GM03348 (cell line): ENCODE measurements around the gene AP5Z1.
"Not testable (repeated sequence)": the region's sequence is repeated elsewhere in the genome, so short reads cannot be mapped to it uniquely, and the experiment has no call there.

ENCODE experiments used
- DNase-seq: peaks from one replicate; pipeline ENCODE4 v3.0.0; 2012; ENCODE audit warnings: low spot score

The AP5Z1 gene

DNA sequence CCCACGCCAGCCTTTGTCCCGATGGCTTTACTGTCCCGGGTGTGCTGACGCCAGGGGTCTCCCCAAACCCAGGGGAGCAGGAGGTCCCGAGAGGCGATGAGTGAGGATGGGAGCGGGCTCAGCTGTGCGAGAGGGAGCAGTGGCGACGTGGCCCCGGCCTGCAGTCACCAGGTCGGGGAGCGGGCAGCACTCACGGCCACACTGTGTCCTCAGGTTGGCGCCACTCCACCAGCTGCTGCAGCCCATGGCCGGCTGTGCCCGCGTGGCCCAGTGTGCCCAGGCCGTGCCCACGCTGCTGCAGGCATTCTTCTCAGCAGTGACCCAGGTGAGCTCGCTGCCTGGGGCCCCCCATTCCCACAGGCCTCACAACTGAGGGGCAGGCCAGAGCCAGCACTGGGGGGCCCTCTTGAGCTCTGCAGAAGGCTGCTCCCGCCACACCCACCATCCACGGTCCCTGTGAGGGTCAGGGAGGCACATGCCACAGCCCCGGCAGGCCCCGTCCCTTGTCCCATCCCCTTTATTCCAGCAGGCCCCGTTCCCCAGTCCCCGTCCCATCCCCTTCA is 13.3 kb downstream of the AP5Z1 start:
- DNase-seq: no peak

DNA sequence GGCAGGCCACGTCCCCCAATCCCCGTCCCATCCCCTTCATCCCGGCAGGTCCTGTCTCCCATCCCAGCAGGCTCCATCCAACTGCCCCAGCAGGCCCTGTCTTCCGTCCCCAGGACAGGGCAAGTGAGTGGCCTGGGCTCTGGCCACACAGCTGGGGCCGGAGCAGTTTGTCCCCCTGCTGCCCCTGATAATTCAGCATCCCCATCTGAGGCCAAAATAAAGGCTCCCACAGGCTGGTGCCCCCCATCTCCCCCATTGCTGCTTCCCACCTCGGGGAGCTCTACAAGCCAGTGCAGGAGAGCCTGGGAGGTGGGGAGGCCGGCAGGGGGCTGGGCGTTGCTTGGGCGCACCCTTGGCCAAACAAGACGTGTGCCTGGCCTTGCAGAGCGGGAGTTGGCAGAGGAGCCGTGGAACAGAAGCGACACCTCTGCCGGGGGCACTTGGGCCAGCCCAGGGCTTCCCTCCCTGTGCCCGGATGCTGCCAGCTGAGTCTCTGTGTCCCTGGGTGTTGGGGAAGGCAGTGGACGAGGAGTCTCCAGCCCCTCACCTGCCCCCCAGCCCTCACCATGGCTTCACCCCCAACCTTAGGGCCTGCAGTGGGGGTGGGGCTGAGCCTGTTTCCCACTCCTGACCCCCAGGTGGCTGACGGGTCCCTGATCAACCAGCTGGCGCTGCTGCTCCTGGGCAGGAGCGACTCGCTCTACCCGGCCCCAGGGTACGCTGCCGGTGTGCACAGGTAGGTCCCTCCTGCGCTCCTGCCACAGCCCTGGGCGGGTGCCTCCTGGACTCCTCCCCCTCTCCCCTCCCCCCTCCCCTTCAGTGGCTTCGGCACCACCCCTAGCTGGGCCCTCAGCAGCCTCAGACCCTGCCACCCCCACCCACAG is 14.0 kb downstream of the AP5Z1 start:
- no peak for DNase-seq

DNA sequence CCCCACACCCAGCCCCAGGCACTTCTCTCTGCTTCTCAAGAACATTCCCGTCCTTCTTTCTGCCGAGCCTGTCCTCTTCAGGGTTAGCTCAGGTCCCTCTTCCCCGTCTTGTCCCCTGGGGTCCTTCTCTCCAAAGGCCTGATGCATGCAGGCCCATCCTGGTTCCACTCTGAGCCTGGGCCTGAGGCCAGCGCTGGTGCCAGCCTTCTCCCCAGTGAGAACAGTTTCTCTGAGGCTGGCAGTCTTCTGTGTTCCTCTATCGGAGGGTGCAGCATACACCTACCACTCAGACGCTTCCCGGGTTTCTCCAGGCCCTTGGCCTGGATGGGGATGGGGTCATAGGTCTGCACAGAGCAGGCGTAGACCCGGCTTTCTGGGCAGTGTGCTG is 14.6 kb downstream of the AP5Z1 start:
- DNase-seq: no peak

DNA sequence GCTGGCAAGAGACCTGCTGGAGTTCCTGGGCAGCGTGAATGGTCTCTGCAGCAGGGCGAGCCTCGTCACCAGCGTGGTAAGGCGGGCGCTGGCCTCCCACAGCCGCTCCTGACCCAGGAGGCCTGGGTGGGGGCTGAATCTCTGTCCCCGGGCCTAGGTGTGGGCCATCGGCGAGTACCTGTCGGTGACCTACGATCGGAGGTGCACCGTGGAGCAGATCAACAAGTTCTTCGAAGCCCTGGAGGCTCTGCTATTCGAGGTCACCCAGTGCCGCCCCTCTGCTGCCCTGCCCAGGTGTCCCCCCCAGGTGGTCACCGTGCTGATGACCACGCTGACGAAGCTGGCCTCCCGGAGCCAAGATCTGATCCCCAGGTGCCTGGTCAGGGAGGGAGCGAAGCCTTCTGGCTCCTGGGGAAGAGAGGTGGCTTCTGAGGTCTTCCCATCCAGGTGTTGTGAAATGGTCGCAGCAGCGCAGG is 15.1 kb downstream of the AP5Z1 start:
- DNase-seq: no peak

DNA sequence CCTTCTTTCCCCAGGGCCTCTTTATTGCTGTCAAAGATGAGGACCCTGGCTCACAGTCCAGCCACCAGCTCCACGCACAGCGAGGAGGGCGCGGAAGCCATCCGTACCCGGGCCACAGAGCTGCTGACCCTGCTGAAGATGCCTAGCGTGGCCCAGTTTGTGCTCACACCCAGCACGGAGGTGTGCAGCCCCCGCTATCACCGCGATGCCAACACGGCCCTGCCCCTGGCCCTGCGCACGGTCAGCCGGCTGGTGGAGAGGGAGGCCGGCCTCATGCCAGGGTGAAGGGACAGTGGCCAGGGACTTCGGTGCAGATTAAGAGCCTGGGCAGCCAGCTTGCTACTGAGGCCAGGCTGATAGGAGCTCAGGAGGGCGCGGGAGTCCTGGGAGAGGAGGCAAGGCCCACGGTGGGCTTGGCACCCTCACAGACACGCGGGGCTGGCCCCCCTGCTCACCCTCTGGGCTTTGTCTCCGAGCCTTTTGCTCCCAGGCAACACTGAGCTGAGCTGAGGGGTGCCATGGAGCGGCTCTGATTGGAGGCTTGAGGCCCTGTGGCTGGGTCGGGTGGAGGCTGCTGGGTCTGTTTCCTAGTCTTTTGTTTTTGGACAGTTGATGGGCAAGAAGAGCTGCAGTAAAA is 15.8 kb downstream of the AP5Z1 start:
- no peak for DNase-seq

DNA sequence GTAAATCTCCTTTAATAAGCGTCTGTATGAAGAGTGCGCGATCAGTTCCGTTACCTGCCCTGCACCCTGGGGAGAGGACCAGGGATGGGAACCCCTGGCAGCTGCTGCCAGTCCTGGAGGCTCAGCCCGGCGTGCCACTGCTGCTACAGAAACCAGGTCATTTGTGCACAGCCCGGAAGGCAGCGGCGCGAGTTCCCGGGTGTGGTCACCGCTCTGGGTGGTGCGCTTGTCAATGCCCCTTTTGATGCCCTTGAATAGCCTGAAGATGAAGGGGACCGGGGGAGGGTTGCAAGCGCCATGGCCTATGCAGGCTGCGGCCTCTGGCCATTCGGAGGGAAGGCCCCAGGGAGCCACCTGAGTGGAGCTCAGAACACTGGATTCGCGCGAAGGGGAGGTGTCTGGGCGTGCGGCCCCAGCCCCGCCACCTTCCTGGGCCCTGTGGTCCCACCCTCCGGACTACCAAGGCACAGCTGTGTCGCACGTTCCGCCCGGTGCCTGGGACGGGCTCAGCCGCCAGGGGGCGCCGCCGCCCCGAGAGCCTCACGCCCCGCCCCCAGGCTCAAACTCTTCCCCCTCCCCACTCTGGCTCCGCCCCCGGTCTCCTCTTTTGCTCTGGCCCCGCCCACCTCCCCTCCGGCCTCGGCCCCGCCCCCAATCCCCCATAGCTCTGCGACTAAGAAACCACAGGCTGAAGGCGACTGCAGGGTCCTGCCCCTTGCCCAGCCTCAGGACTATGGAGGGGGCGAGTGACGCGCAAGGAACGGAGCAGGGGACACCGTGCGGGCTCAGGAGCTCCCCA is 16.5 kb downstream of the AP5Z1 start:
- DNase-seq: peak; percentile 85

DNA sequence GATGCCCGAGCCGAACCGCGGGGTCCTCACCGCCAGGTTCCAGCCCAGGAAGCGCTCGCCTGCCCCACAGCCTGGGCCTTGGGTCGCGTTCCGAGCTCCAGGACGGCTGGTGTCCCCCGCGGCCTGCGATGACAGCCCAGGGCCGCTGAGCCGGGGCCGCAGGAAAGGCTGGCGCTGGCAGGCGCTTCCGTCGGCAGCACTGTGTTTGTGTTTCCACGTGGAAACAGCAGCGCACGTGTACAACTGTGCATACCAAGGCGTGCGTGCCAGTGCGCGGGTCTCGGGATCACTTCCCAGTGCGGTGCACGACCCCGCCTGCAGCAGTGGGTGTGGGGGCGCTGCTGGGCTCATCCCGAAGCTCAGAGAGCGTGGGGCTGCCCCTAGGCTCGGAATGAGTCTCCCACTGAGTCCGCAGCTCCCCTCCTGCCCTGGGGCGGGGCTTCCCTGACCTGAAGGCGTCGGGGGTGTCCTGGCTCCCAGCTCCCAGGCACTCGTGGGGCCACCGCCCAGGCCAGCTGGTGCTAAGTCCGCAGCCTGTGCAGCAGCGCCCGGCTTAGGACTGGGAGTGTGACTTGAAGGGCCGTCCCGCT is 17.2 kb downstream of the AP5Z1 start:
- no peak for DNase-seq

DNA sequence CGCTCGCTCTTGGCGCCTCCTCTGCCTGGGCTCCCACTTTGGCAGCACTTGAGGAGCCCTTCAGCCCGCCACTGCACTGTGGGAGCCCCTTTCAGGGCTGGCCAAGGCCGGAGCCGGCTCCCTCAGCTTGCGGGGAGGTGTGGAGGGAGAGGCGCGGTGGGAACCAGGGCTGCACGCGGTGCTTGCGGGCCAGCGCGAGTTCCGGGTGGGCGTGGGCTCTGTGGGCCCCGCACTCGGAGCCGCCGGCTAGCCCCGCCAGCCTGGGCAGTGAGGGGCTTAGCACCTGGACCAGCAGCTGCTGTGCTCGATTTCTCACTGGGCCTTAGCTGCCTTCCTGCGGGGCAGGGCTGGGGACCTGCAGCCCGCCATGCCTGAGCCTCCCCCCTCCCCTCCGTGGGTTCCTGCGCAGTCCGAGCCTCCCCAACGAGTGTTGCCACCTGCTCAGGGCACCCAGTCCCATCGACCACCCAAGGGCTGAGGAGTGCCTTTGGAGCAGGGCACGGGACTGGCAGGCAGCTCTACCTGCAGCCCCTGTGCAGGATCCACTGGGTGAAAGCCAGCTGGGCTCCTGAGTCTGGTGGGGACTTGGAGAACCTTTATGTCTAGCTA is 18.1 kb downstream of the AP5Z1 start:
- DNase-seq: not testable (repeated sequence)

DNA sequence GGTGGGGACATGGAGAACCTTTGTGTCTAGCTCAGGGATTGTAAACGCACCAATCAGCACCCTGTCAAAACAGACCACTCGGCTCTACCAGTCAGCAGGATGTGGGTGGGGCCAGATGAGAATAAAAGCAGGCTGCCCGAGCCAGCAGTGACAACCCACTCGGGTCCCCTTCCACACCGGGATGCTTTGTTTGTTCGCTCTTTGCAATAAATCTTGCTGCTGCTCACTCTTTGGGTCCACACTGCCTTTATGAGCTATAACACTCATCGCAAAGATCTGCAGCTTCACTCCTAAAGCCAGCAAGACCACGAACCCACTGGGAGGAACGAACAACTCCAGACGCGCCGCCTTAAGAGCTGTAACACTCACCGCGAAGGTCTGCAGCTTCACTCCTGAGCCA is 18.7 kb downstream of the AP5Z1 start:
- not testable (repeated sequence) for DNase-seq

DNA sequence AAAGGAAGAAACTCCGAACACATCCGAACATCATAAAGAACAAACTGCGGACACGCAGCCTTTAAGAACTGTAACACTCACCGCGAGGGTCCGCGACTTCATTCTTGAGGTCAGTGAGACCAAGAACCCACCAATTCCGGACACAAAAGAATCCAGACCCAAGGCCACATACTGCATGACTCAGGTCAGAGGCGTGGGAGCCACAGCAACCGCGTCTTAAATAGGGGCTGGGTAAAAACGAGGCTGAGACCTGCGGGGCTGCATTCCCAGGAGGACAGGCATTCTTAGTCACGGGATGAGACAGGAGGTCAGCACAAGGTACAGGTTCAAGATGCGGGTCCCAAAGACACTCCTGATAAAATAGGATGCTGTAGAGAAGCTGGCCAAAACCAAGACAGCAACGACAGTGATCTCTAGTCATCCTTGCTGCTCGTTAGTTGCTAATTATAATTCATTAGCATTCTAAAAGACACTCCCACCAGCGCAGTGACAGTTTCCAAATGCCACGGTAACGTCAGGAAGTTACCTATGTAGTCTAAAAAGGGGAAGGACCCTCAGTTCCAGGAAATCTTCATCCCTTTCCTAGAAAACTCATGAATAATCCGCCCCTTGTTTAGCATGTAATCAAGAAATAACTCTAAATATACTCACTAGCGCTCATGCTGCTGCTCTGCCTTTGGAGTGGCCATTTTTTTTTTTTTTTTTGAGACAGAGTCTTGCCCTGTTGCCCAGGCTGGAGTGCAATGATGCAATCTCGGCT is 19.3 kb downstream of the AP5Z1 start:
- no peak for DNase-seq

DNA sequence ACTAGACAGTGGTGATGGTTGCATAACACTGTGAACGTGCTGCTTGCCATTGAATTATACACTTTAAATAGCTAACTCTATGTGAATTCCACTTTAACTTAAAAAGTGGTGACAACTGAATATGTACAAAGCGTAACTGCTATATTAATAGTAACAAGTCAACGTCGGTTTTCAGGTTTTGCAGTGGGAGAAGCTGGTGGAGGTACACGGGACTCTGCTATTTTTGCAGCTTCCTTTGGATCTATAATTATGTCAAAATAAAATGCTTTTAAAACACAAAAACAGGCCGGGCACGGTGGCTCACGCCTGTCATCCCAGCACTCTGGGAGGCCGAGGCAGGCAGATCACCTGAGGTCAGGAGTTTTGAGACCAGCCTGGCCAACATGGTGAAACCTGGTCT is 21.0 kb downstream of the AP5Z1 start:
- DNase-seq: no peak

DNA sequence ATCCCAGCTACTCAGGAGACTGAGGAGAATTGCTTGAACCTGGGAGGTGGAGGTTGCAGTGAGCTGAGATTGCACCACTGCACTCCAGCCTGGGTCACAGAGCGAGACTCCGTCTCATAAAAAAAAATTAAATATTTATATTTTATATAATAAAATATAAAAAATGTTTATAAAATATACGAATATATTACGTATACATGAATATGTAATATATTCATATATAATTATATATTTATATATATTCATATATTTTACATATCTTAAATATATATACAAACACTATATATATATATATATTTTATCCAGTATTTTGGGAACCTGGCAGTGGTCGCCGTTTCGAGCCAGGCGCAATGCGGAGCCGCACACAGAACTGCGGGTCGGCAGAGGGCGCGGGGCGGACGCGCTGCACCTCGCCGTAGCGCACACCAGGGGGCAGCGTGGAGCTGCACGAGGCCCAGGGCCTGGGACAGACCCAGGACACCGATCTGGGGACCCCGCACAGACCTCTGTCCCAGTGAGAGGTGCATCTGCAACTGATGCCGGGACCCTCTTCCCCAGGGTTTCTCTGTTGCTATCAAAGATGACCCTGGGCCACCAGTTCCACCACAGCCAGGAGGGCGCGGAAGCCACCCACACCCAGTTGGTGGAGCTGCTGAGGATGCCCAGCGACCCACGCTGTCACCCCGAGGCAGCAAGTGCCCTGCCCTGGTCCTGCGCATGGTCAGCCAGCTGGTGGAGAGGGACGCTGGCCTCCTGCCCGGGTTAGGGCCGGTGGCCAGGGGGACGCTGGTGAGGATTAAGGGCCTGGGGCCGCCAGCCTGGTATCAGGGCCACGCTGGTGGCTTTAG is 22.7 kb downstream of the AP5Z1 start:
- peak; percentile 87 for DNase-seq

DNA sequence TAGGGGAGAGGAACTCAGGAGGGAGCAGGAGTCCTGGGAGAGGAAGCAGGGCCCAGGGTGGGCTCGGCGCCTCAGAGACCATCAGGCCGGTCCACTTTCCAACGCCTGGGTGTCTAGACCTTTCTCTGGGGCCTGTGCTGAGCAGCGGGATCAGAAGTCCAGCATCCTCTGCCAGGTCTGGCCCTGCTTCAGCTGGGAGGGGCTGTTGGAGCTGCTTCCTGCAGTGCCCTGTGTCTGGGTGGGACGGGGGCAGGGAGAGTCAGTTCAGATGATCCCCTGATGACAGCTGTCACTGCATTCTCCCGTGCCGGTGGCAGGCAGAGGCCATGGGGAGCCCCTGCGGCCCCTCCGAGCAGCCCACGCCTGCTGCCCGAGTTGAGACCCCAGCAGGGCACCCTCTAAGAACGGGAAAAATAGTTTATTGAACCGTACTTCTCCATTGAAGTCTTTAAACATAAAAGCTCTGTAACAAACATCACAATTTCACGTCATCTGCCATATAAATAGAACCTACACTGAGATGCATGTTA is 23.3 kb downstream of the AP5Z1 start:
- DNase-seq: no peak

DNA sequence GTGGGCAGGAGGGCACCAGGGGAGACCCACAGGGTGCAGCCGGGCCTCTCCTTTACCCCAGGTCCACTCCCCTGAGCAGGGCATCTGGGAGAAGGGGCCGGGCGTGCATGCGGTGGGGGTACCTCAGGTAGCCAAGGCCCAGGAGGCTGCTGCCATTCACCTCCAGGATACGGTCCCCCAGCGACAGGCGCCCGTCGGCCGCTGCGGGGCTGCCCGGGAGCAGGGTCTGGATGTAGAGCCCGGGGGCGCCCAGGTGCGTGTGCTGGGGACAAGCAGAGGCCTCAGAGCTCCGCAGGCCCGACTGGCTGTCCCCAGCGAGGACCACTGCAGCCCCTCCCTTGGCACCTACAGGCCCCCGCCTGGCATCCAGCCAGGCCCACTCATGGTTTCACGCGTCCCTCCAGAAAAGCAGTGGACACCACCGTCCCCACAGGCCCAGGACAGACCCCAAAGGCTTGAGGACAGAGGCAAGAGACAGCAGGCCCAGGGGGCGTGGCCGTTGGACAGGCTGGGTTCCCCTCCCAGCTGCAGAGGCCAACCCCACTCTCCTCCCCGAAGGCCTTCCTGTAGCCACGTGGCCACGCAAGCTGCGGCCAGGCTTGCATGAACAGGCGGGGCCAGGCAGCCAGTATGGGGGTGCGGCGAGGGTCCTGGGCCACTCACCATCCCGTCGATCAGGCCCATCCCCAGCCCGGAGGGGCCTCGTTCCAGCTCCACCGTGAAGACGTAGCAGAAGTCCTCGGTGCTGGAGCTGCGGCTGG is 24.3 kb downstream of the AP5Z1 start:
- DNase-seq: peak; percentile 51

DNA sequence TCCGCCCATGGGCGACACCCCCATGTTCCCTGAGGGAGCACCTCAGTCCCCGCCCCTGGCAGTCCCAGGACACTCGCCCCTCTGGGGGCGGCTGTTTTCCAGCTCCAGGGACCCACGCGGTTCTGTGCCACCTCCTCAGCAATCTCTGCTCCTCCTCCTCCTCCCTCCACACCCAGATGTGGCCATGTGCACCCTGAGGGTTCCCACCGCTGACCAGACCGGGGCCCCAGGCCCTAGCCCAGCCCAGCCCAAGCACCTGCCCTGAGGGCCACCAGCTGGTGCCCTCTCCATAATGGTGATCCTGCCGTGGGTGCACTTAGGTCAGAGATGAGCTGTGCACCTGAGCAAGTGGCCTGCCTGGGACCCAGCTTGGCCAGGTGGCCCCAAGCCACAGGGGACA is 25.1 kb downstream of the AP5Z1 start:
- DNase-seq: no peak

DNA sequence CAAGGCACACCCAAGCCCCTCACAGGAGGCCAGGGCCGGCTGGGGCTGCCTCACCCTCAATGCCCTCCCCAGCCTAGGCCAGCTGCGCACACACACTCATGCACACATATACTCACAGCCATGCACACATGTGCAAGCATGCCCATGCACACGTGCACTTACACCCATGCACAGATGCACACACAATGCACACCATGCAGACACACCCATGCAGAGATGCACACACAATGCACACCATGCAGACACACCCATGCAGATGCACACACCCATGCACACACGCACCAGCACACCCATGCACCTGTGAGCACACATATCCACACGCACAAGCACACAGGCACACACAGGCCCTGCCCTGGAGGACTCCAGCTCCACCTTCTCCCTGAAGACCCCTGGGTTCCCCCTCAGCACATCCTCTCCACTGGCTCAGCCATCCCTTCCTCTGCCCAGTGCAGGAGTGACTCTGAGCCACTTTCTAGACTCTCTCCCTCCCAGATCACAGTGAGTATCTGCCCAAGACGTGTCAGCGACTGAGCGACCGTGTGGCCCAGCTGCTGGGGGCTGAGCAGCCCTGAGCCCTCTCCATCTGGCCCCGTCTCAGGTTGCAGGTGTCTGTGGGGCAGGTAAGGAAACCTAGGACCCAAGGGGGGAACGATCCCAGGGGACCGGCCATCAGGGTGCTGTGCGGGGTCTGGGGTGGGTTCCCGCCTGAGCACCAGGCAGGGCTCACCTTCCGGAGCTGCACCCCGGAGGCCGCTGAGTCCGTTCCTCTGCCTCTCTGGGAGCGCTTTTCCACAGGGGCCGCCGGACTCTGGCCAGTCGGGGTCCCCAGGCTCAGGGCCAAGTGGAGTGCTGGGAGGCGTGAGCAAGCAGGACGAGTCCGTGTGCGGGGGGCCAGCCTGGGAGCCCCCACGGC is 25.8 kb downstream of the AP5Z1 start:
- no peak for DNase-seq

DNA sequence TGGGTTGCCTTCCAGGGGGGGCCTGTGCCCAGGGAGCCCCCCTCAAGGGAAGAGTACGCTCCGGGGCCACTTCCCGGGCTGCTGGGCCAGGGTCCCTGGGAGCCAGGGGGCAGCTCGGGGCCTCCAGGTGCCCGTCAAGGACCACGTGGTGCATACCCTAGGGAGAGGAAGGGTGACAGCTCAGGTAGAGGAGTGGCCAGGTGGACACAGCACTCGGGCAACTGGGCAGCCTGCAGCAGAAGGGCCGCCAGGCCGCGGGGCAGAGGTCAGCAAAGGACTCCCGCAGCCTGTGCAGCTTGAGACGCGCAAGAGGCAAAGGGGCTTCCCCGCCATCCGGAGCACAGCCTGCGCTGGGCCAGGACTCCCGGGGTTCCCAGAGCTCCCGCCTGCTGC is 26.4 kb downstream of the AP5Z1 start:
- DNase-seq: no peak

DNA sequence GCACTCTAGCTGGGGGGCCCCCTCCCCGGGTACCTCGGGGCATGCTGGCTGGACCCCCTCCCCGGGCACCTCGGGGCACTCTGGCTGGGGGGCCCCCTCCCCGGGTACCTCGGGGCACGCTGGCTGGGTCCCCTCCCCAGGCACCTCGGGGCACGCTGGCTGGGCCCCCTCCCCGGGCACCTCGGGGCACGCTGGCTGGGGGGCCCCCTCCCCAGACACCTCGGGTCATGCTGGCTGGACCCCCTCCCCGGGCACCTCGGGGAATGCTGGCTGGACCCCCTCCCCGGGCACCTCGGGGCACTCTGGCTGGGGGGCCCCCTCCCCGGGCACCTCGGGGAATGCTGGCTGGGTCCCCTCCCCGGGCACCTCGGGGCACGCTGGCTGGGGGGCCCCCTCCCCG is 27.2 kb downstream of the AP5Z1 start:
- DNase-seq: not testable (repeated sequence)
